ENCODE data around the gene NXNL1. TPM values are rescaled to one million over a fixed set of nuclear protein-coding genes. Genes with fewer than 3 reads are reported as not detected.

NXNL1 gene
- total and polyA plus RNA-seq, 2 of the 13 experiments (the other 11 are each of a cell fraction or from before 2014, with no cell fraction given), result not detected

- TF ChIP-seq HMGXB4 (CRISPR knock-in tag; IDR thresholded peaks at IDR 0.05; ENCODE audit: borderline replicate concordance in 1 of 2, low read depth in 1 of 2) (peak; percentile 10 to 22; a peak in 1 of 4 replicates), MLLT10 (CRISPR knock-in tag; IDR thresholded peaks at IDR 0.05) (no peak), ZHX2 (IDR thresholded peaks at IDR 0.05; ENCODE audit: low read depth) (no peak), ZHX2 (CRISPR knock-in tag; IDR thresholded peaks at IDR 0.05; ENCODE audit: borderline replicate concordance) (no peak), TOPORS (CRISPR knock-in tag; IDR thresholded peaks at IDR 0.05) (no peak), ZNF75D (CRISPR knock-in tag; IDR thresholded peaks at IDR 0.05; ENCODE audit: borderline replicate concordance) (no peak), NFAT5 (CRISPR knock-in tag; IDR thresholded peaks at IDR 0.05) (no peak), ZNF512 (CRISPR knock-in tag; IDR thresholded peaks at IDR 0.05) (no peak), CCDC6 (CRISPR knock-in tag; IDR thresholded peaks at IDR 0.05) (no peak), ZNF263 (CRISPR knock-in tag; IDR thresholded peaks at IDR 0.05) (peak; percentile 98), NFYB (CRISPR knock-in tag; IDR thresholded peaks at IDR 0.05) (no peak), ZNF460 (CRISPR knock-in tag; IDR thresholded peaks at IDR 0.05; ENCODE audit: borderline replicate concordance) (no peak), ATF4 (CRISPR knock-in tag; IDR thresholded peaks at IDR 0.05) (no peak)
Observed at GRCh38 chr19:17420475-17420924, 40.2 kb downstream of the NXNL1 start (continued).

Data from HepG2 (cell line).